Activated naive CD4-positive, alpha-beta T cell treated with anti-CD3 and anti-CD28 coated beads, Interleukin-2, amount 50 U/mL, for 24 hours (primary cell): ENCODE results near the gene FGF12.

Experiments
- H3K27ac Mint-ChIP-seq: one replicate; pipeline ENCODE4 v1.8.0; 2021; ENCODE audit warnings: mild to moderate bottlenecking, mixed read lengths
- H3K27me3 Mint-ChIP-seq: one replicate; pipeline ENCODE4 v1.8.0; 2021; ENCODE audit warnings: mixed read lengths
- H3K36me3 Mint-ChIP-seq: one replicate; pipeline ENCODE4 v1.8.0; 2021; ENCODE audit warnings: mixed read lengths
- H3K4me1 Mint-ChIP-seq: one replicate; pipeline ENCODE4 v1.8.0; 2021; ENCODE audit warnings: mixed read lengths
- H3K4me3 Mint-ChIP-seq: one replicate; pipeline ENCODE4 v1.8.0; 2021; ENCODE audit warnings: mild to moderate bottlenecking, mixed read lengths
- H3K9me3 Mint-ChIP-seq: one replicate; pipeline ENCODE4 v1.8.0; 2021; ENCODE audit warnings: mixed read lengths

Gene FGF12

DNA sequence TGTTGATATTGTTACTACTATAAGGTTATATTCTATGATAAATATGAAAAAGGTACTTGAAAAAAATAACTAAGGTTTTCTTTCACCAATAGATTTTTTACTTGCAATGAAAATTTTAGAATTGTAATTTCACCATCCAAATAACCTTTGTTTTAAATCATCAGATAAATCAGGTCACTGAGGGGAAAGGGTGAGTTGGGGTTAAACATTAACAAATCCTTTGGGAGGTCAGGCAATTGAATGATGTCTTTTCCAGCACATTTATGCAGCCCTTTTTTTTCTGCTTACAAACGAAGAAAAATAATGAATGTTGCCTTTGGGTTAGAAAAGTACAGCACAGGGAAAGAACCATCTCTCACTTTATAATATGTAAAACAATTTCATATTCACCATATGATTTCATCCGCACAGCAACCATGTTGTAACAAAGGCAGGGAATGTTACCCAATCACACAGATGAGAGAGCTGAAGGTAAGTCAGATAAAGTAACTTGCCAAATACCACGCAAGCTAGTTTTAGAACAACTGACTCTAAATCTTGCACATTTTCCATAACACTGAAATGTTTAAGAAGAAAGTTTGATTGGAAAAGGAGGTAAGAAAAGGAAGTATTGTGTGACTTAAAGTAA lies 151.3 kb downstream of the FGF12 start:
- Mint-ChIP-seq H3K36me3 (no peaks in the 10 kb centered on the region), H3K4me1 (peaks cover 5% of the 10 kb centered on the region), H3K9me3 (no peaks in the 10 kb centered on the region), H3K27ac (no peak overlapping the region), H3K27me3 (peaks cover 5% of the 10 kb centered on the region), H3K4me3 (no peak overlapping the region)

DNA sequence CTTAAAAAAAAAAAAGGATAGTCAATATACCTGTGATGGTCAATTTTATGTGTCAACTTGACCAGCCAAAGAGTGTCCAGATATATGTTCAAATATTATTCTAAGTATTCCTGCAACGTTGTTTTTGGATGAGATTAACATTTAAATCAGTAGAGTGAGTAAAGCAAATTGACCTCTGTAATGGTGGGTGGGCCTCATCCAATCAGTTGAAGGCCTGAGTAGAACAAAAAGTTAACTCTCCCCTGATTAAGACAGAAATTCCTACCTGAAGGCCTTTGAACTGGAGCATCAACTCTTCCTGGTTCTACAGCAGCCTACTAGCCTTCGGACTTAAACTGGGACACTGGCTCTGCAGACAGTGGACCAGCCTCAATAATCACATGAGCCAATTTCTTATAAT lies 154.1 kb downstream of the FGF12 start:
- Mint-ChIP-seq H3K4me3 (no peak overlapping the region), H3K27me3 (peaks cover 15% of the 10 kb centered on the region), H3K4me1 (peaks cover 5% of the 10 kb centered on the region), H3K36me3 (no peaks in the 10 kb centered on the region), H3K27ac (no peak overlapping the region), H3K9me3 (no peaks in the 10 kb centered on the region)

DNA sequence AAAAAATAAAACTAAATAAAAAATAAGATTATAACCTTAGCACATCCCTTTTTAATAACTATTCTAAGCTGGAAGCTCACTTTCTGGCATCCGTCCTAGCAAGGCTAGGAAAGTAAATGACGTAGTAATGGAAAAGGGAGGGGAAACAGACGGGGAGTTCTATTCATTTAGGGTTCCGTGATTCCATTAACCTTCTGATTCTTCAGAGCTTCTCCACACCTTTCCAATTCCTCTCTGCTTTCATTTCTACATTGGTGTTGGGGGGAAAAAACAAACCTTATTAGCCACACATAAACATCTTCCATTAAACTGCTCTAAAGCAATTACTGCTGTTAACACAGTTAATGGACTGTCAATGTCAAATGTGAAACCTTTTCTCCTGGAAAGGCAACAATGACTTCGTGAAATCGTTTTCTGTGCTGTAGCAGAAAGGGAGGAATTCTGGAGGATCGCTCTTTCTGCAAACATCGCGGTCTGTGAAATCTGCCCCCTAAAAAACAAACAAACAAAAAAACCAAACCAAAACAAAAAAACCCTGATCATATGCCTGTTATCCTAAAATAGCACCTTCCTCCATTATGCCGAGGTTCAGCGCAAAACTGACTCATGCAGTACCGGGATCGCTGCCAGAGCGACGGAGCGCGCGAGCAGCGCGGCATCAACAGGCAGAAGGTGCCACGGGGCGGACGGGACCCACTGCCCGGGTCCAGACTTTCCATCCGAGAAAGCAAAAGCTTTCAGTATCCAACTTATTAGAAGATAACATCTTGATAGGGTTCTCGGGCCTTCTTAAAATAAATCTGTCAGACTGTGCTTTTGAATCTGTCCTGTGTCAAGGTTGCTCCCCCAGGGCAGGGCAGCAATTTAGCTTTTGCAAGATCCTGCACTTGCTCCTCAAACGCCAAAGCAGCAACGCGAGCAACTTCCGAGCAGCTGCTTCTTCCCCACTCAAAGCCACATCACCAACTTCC lies 156.2 kb downstream of the FGF12 start:
- Mint-ChIP-seq H3K27me3 (peaks cover 15% of the 10 kb centered on the region), H3K4me1 (peaks cover 5% of the 10 kb centered on the region), H3K9me3 (no peaks in the 10 kb centered on the region), H3K27ac (no peak overlapping the region), H3K36me3 (no peaks in the 10 kb centered on the region), H3K4me3 (peak overlapping the region; percentile 2)

GRCh38 chr3:192570315-192570714 lies 157.0 kb downstream of the FGF12 start:
- H3K36me3 Mint-ChIP-seq: no peaks in the 10 kb centered on the region
- H3K27ac Mint-ChIP-seq: no peak overlapping the region
- H3K4me3 Mint-ChIP-seq: no peak overlapping the region
- peaks cover 15% of the 10 kb centered on the region for H3K27me3 Mint-ChIP-seq
- no peaks in the 10 kb centered on the region for H3K9me3 Mint-ChIP-seq
- H3K4me1 Mint-ChIP-seq: peaks cover 5% of the 10 kb centered on the region

DNA sequence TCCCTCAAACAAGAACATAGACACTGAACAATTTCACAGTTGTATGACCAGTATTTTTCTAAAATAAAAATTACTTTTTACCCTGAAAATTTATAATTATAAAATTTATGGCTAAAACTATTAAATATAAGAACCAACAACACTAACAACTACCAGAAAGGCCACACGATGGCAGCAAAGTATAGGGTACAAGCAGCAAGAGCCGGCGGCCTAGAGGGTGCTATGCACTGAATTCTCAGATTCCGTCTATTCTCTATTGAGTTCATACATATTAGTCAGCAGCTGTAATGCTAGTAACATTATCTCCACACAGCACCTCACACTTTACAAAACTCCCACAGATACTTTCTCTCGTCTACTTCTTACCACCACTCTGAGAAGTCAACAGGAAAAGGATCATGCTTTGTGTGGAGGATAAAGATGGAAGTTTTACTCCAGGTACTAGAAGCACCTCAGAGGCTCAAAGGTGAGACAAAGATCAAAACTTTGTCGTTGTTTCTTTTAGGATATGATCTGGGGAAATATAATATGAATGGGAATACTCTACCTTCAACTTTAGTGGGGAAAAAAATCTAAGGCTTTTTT lies 160.5 kb downstream of the FGF12 start:
- Mint-ChIP-seq H3K4me1 (peaks cover 5% of the 10 kb centered on the region), H3K9me3 (no peaks in the 10 kb centered on the region), H3K36me3 (no peaks in the 10 kb centered on the region), H3K27me3 (peaks cover 12% of the 10 kb centered on the region), H3K27ac (no peak overlapping the region), H3K4me3 (no peak overlapping the region)

GRCh38 chr3:192564611-192565010 lies 162.7 kb downstream of the FGF12 start:
- no peaks in the 10 kb centered on the region for H3K36me3 Mint-ChIP-seq
- peaks cover 5% of the 10 kb centered on the region for H3K27me3 Mint-ChIP-seq

DNA sequence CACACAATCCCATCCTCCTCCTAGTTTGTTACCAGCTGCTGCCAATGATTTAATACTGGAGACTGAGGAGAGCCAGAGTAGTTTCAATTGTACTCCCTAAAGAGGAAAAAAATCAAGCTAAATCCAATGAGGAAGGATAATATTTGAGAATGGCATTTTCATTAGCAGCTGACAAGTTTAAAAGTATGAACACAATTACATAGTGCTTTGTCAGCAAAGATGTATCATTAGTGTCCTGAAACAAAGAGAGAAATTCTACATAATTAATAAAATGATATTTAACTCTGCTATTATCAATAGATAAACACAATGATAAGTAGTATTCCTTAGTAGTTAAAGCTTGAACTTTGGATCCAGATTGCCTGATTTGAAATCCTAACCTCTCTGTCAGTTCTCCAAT lies 163.9 kb downstream of the FGF12 start:
- Mint-ChIP-seq H3K4me3 (no peak overlapping the region), H3K4me1 (no peaks in the 10 kb centered on the region), H3K9me3 (no peaks in the 10 kb centered on the region), H3K27ac (no peak overlapping the region), H3K27me3 (no peaks in the 10 kb centered on the region), H3K36me3 (no peaks in the 10 kb centered on the region)

More at GRCh38 chr3:192564611-192565010, 162.7 kb downstream of the FGF12 start:
- no peaks in the 10 kb centered on the region for H3K4me1 Mint-ChIP-seq
- no peak overlapping the region for H3K4me3 Mint-ChIP-seq
- no peak overlapping the region for H3K27ac Mint-ChIP-seq
- no peaks in the 10 kb centered on the region for H3K9me3 Mint-ChIP-seq

- Mint-ChIP-seq H3K27me3 (peaks cover 4% of the 10 kb centered on the region), H3K4me1 (no peaks in the 10 kb centered on the region), H3K36me3 (peaks cover 4% of the 10 kb centered on the region), H3K9me3 (peaks cover 35% of the 10 kb centered on the region), H3K4me3 (no peak overlapping the region), H3K27ac (no peak overlapping the region)
Measured at GRCh38 chr3:192553707-192554106, 173.6 kb downstream of the FGF12 start.

DNA sequence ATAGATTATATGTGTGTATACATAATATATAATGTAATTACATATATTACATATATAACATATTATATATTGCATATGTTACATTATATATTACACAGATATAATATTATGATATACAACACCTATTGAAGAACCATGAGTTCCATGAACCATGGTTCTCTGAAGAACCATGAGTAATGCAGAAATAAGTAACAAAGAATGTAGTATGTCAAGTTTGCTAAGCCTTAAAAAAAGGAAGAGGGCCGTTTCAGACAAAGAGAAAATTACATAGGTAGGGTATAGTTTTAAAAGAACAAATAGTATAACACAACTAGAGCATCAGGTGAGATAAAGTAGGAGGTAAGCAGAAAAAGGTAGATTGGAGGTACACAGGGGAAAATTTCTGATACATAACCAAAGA lies 177.0 kb downstream of the FGF12 start:
- H3K27me3 Mint-ChIP-seq: peaks cover 6% of the 10 kb centered on the region

GRCh38 chr3:192545333-192545732 lies 182.0 kb downstream of the FGF12 start:
- no peak overlapping the region for H3K27ac Mint-ChIP-seq
- H3K4me3 Mint-ChIP-seq: no peak overlapping the region
- peaks cover 9% of the 10 kb centered on the region for H3K27me3 Mint-ChIP-seq
- H3K4me1 Mint-ChIP-seq: no peaks in the 10 kb centered on the region
- H3K9me3 Mint-ChIP-seq: peaks cover 5% of the 10 kb centered on the region
- H3K36me3 Mint-ChIP-seq: peaks cover under 1% of the 10 kb centered on the region

More for the DNA sequence above, 177.0 kb downstream of the FGF12 start:
- Mint-ChIP-seq H3K27ac (no peak overlapping the region), H3K4me3 (no peak overlapping the region), H3K4me1 (no peaks in the 10 kb centered on the region), H3K9me3 (peaks cover 18% of the 10 kb centered on the region), H3K36me3 (peaks cover 4% of the 10 kb centered on the region)

DNA sequence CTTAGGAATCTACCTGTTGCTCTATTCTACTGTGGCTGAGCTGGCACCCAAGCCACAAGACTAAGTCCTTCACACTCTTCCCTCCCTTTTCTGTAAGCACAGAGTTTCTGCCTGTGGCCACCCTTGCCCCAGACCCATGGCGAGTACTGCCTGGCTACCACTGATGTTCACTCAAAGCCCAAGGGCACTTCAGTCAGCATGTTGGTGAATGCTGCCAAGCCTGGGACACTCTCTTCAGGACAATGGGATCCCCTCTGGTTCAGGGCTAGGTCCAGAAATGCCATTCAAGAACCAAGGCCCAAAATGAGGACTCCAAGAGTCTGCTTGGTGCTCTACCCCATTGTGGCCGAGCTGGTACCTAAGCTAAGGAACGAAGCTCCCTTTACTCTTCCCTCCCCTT lies 184.2 kb downstream of the FGF12 start:
- no peaks in the 10 kb centered on the region for H3K4me1 Mint-ChIP-seq
- H3K27me3 Mint-ChIP-seq: peaks cover 10% of the 10 kb centered on the region
- H3K27ac Mint-ChIP-seq: no peak overlapping the region
- no peak overlapping the region for H3K4me3 Mint-ChIP-seq
- H3K9me3 Mint-ChIP-seq: peaks cover 5% of the 10 kb centered on the region
- H3K36me3 Mint-ChIP-seq: no peaks in the 10 kb centered on the region

- no peaks in the 10 kb centered on the region for H3K4me1 Mint-ChIP-seq
- H3K4me3 Mint-ChIP-seq: no peak overlapping the region
- no peak overlapping the region for H3K27ac Mint-ChIP-seq
- H3K9me3 Mint-ChIP-seq: no peaks in the 10 kb centered on the region
- H3K36me3 Mint-ChIP-seq: no peaks in the 10 kb centered on the region
- H3K27me3 Mint-ChIP-seq: peaks cover 42% of the 10 kb centered on the region
Measured at GRCh38 chr3:192516820-192517219, 210.5 kb downstream of the FGF12 start.

DNA sequence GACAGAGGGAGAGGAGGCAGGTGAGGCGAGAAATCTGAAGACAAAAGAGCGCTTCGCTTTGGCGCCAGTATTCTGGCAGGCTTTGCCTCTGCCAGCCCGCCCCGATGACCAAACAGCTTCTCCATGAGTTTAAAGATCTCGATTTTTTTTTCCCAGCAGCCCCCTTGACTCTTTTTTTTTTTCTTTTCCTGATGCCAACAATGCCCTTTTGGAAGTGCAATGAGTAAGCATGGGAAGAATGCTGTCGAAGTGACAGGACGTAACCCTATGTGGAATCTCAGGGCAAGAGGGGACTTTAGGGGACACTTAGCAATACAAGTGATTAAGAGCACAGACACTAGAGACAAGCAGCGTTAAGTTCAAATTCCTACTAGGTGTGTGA lies 211.7 kb downstream of the FGF12 start:
- H3K36me3 Mint-ChIP-seq: no peaks in the 10 kb centered on the region
- H3K27me3 Mint-ChIP-seq: peaks cover 45% of the 10 kb centered on the region
- H3K4me1 Mint-ChIP-seq: no peaks in the 10 kb centered on the region
- H3K4me3 Mint-ChIP-seq: no peak overlapping the region
- peaks cover 3% of the 10 kb centered on the region for H3K9me3 Mint-ChIP-seq
- H3K27ac Mint-ChIP-seq: no peak overlapping the region

- H3K36me3 Mint-ChIP-seq: no peaks in the 10 kb centered on the region
Measured at GRCh38 chr3:192514754-192515663, 212.3 kb downstream of the FGF12 start.

DNA sequence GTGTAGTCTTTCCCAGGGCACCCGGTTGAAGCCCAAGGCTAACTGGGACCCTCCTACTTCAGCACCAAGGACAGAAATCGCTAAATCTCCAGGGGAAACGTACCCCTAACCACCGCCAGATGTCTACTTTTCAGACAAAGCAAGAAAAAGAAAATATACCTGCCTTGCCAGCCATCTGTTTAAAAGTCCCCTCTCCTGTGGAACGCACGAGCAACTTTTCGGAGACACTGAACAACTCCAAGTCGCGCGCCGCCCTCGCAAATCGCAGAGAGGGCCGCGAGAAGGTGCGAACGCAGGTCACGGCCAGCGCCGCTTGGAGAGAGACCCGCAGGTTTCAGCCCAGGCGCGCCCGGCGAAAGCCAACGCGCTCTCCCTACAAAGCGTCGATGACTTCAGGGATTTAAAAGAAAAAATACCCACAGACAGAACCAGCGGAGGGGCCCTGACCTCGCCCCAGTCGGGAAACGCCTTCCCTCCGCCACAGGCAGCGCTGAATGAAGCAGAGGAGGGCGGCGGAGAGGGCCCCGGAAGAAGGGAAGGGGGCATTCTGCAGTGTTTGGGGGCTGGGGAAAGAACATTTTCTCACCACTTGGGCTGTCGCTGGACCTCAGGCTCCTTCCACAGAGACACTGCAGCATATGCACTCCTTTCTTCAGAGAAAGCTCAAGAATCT lies 213.1 kb downstream of the FGF12 start:
- H3K27me3 Mint-ChIP-seq: peaks cover 48% of the 10 kb centered on the region

More at GRCh38 chr3:192514754-192515663, 212.3 kb downstream of the FGF12 start:
- peaks cover 8% of the 10 kb centered on the region for H3K9me3 Mint-ChIP-seq
- no peaks in the 10 kb centered on the region for H3K4me1 Mint-ChIP-seq
- H3K27me3 Mint-ChIP-seq: peaks cover 48% of the 10 kb centered on the region
- no peak overlapping the region for H3K27ac Mint-ChIP-seq
- H3K4me3 Mint-ChIP-seq: no peak overlapping the region

More for the DNA sequence above, 213.1 kb downstream of the FGF12 start:
- Mint-ChIP-seq H3K36me3 (no peaks in the 10 kb centered on the region), H3K27ac (peak overlapping the region; percentile 17), H3K4me1 (no peaks in the 10 kb centered on the region), H3K9me3 (peaks cover 8% of the 10 kb centered on the region), H3K4me3 (no peak overlapping the region)
